ENCODE results near the gene NDRG3. TPM values are rescaled to one million over a fixed set of nuclear protein-coding genes. Genes with fewer than 3 reads are reported as not detected.

Gene NDRG3
- total RNA-seq, 4 donors from 2014 or later, result 19.2 to 24.2 (median 22.7) TPM

GRCh38 chr20:36779656-36780025 is 33.8 kb upstream of the NDRG3 start:
- TF ChIP-seq EP300 (IDR thresholded peaks at IDR 0.05) (no peak), POLR2AphosphoS5 (IDR thresholded peaks at IDR 0.05) (no peak), POLR2A (IDR thresholded peaks at IDR 0.05) (no peak)
- TF ChIP-seq, protein P1, sequence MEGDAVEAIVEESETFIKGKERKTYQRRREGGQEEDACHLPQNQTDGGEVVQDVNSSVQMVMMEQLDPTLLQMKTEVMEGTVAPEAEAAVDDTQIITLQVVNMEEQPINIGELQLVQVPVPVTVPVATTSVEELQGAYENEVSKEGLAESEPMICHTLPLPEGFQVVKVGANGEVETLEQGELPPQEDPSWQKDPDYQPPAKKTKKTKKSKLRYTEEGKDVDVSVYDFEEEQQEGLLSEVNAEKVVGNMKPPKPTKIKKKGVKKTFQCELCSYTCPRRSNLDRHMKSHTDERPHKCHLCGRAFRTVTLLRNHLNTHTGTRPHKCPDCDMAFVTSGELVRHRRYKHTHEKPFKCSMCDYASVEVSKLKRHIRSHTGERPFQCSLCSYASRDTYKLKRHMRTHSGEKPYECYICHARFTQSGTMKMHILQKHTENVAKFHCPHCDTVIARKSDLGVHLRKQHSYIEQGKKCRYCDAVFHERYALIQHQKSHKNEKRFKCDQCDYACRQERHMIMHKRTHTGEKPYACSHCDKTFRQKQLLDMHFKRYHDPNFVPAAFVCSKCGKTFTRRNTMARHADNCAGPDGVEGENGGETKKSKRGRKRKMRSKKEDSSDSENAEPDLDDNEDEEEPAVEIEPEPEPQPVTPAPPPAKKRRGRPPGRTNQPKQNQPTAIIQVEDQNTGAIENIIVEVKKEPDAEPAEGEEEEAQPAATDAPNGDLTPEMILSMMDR (IDR thresholded peaks at IDR 0.05), result no peak
- no peak overlapping the region for H3K4me3 ChIP-seq
- no peak for DNase-seq (ENCODE audit: low spot score in 2 of 2)
- peaks cover 20% of the 10 kb centered on the region for H3K36me3 ChIP-seq
- no peak overlapping the region for H3K27ac ChIP-seq
- no peaks in the 10 kb centered on the region for H3K27me3 ChIP-seq
- H3K9me3 ChIP-seq, result no peaks in the 10 kb centered on the region
- 82% methylated on average over 6 of the region's 6 CpGs for WGBS
- peaks cover 10% of the 10 kb centered on the region for H3K4me1 ChIP-seq

DNA sequence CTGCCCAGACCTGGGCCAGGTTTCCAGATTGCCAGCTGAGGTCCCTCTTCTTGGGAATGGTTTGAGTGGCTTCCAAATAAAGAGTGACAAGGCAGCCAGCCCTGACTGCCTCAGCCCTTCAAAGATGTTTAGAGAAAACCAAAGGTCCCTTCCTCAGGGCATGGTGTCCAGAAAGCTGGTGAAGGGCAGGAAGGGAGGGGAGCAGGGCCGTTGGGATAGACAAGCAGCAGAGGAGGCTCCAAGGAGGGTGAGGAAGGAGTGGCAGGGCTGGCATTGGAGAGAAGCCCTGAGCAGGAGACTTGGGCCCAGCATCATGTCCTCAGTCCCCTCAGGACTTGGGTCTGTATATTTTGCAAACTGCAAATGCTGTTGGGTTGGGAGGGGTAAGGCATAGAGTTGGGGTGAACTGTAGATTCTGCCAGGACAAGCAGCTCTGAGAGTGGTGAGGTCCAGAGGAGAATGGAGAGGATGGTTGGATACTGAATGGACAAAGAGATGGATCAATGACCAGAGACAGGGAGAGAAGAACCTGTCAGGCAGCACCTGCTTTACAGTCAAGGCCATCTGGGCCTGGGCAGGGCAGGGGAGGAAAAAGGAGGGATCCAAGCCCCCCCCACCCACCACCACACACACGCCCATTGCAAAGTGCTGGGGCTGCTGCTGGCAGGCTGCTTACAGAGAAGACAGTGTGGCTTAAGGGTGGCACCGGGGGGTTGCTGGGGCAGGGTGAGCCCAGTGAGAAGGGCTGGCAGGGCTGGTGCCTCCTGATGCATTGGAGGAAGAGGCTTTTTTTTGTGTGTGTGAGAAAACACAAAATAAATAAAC is 33.2 kb upstream of the NDRG3 start:
- no peak for DNase-seq (ENCODE audit: low spot score in 2 of 2)
- no peak overlapping the region for H3K27ac ChIP-seq
- TF ChIP-seq, protein P1 (IDR thresholded peaks at IDR 0.05), result no peak
- TF ChIP-seq POLR2A (IDR thresholded peaks at IDR 0.05), result no peak
- TF ChIP-seq POLR2AphosphoS5 (IDR thresholded peaks at IDR 0.05), result no peak
- TF ChIP-seq EP300 (IDR thresholded peaks at IDR 0.05), result no peak
- 60% methylated on average over 3 of the region's 3 CpGs for WGBS
- peaks cover 16% of the 10 kb centered on the region for H3K4me1 ChIP-seq
- no peak overlapping the region for H3K4me3 ChIP-seq
- H3K36me3 ChIP-seq, result peaks cover 14% of the 10 kb centered on the region
- H3K27me3 ChIP-seq, result no peaks in the 10 kb centered on the region
- H3K9me3 ChIP-seq, result no peaks in the 10 kb centered on the region

DNA sequence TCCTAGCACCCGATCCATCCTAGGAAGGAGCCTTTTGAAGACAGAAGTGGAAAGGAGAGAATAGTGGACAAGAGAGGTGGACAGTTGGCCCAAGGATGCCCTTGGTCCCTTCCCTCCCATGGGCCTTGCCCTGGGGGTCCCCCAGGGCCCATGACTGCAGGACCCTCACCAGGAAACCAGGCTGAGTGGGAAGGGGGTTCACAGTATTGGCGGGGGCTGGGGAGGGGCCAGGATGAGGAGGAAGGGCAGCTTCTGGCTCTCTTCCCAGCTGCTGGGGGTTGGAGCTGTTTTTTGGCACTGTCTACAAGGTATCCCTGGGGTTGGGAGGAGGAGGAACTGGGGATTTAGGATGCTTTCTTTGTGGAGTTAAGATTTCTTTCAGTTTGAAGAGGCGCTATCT is 31.7 kb upstream of the NDRG3 start:
- H3K4me1 ChIP-seq, result peaks cover 23% of the 10 kb centered on the region
- TF ChIP-seq POLR2AphosphoS5 (IDR thresholded peaks at IDR 0.05) (no peak), EP300 (IDR thresholded peaks at IDR 0.05) (no peak)
- no peak overlapping the region for H3K27ac ChIP-seq
- H3K36me3 ChIP-seq, result no peaks in the 10 kb centered on the region
- no peak overlapping the region for H3K4me3 ChIP-seq
- WGBS, result 78% methylated on average over 2 of the region's 3 CpGs
- no peak for DNase-seq (ENCODE audit: low spot score in 2 of 2)
- no peaks in the 10 kb centered on the region for H3K9me3 ChIP-seq
- no peaks in the 10 kb centered on the region for H3K27me3 ChIP-seq

DNA sequence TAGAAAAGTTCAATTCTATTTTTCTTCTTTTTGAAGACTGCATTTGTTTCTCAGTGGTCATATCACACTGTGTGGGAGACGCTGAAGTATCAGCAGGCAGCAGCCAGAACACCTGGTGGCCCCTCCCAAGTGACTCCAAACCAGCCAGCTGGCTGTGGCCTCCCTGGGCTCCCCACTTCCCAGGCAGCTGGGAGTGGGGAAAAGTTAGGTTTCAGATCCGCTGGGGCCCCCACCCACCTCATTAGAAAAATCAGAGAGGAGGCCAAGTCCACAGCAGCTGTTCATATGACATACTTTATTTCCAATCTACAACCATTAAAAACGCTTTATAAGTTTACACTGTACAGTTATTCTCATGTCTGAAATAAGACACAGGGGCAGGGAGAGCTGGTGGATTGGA is 31.3 kb upstream of the NDRG3 start:
- WGBS, result 31% methylated on average over 3 of the region's 3 CpGs
- Histone ChIP-seq H3K9me3 (no peaks in the 10 kb centered on the region), H3K4me3 (no peak overlapping the region), H3K4me1 (peaks cover 27% of the 10 kb centered on the region), H3K27ac (no peak overlapping the region), H3K27me3 (no peaks in the 10 kb centered on the region), H3K36me3 (no peaks in the 10 kb centered on the region)
- TF ChIP-seq POLR2A (IDR thresholded peaks at IDR 0.05), result no peak
- no peak for TF ChIP-seq POLR2AphosphoS5 (IDR thresholded peaks at IDR 0.05)
- no peak for TF ChIP-seq EP300 (IDR thresholded peaks at IDR 0.05)
- TF ChIP-seq, protein P1 (IDR thresholded peaks at IDR 0.05), result no peak
- no peak for DNase-seq (ENCODE audit: low spot score in 2 of 2)

- WGBS, result 83% methylated on average over 3 of the region's 3 CpGs
Measured at GRCh38 chr20:36775826-36776225, 29.9 kb upstream of the NDRG3 start.

More at GRCh38 chr20:36775826-36776225, 29.9 kb upstream of the NDRG3 start:
- no peaks in the 10 kb centered on the region for H3K36me3 ChIP-seq
- H3K4me3 ChIP-seq, result no peak overlapping the region
- no peaks in the 10 kb centered on the region for H3K27me3 ChIP-seq
- no peak overlapping the region for H3K27ac ChIP-seq
- no peaks in the 10 kb centered on the region for H3K9me3 ChIP-seq
- no peak for DNase-seq (ENCODE audit: low spot score in 2 of 2)
- peaks cover 27% of the 10 kb centered on the region for H3K4me1 ChIP-seq
- TF ChIP-seq EP300 (IDR thresholded peaks at IDR 0.05) (no peak), POLR2A (IDR thresholded peaks at IDR 0.05) (no peak), POLR2AphosphoS5 (IDR thresholded peaks at IDR 0.05) (no peak)
- TF ChIP-seq, protein P1 (IDR thresholded peaks at IDR 0.05), result no peak
